GM18951 (cell line): ENCODE measurements around the gene PTPRD.
"Not testable (repeated sequence)": the region's sequence is repeated elsewhere in the genome, so short reads cannot be mapped to it uniquely, and the experiment has no call there.

ENCODE experiments used
- POLR2A ChIP-seq: IDR thresholded peaks from 4 replicates; pipeline ENCODE4 v1.6.1; 2011; ENCODE audit warnings: mild to moderate bottlenecking; ENCODE audit not compliant: insufficient read length, insufficient read depth; ENCODE audit errors: extremely low read depth
- in situ Hi-C: fragments of 300-500 bp; cut with MboI; formaldehyde crosslinking; loops from one replicate; pipeline ENCODE4 v1.12.0; 2022; ENCODE audit warnings: low sequenced_read_pairs, mixed read lengths, inconsistent platforms; ENCODE audit not compliant: unreplicated experiment

Gene PTPRD

DNA sequence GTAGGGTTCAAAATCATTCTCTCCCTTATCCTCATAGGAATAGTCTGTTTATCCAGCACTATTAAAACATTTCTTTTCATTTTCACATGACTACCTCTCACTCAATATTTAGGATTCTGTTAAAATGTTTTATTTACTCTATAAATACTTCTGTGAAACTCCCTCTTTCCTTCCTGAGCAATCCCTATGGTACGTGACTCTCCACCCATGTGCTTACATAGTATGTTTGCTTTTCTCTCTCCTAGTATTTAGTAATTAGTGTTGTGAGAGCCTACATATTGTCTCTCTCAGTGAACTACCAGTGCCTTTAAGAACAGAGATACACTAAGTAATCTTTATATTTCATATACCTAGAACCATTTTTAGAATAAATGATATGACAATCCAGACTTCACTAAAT, 46.0 kb downstream of the PTPRD start:
- in situ Hi-C loops, result no loop called here
- no peak for TF ChIP-seq POLR2A

DNA sequence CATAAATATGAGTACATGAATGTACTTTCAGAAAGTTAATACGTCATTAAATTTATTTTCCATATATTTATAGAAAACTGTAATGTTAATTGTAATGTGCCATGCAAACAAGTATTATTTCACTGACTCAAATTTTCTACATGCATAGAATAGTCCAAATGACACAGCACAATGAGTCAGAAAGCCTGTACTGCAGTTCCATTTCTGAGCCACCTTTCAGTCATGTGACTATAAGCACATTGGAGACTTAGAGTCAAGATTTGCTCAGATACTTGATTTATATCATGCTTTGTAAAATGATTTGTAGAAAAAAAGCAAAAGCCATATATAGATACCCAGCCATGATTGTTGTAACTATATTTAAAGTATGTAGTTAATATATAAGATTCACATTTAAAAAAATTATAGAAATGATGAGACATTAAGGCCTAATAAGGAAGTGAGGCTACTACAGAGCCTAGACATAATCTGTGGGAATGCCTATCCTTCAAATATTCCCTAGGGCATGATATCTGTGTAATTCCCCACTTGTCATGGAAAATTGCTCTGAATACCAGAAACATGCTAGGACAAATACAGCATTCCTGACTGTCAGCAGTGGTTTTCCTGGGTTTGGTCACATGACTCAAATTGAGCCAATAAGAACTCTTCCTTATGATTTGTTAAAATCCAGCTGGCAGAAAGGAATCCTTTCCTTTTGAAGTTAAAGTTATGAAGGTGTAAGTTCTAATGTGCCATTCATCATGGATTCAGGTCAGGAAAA, 50.0 kb downstream of the PTPRD start:
- no peak for TF ChIP-seq POLR2A
- in situ Hi-C loops, result no loop called here

DNA sequence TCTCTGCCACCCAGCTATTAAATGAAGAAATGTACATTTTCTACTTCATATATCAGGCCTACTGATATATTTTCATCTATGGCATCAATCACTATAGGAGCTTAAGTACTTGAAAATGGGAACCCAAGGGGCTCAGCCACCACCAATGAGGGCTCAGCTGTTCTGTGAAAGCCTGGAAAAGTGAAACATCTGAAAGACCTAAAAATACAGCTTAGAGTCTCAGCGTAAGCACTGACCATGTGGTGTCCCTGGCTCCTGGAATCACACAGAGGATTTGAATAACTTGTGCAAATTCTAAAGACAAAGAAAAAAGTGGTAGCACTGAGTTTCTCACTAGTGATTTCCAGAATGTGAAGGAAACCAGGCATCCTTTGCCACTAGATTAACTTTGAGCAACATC, 64.5 kb downstream of the PTPRD start:
- in situ Hi-C loops, result no loop called here
- TF ChIP-seq POLR2A, result no peak

DNA sequence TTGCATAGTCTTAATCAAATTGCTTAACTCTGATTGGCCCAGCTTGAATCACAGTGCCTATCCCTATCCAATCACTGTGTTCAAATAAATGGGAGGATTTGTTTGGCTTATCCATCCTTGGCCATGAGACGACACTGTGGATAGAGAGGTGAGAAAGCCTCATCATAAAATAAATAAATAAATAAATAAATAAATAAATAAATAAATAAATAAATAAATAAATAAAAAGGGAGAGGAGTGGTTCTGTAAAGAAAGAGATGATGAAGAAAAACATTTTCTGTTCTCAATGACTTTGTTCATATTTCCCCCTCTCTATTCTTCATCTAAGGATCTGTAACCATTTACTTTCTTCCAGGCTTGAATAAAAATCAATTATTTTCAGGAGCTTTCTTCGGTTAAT, 74.7 kb downstream of the PTPRD start:
- TF ChIP-seq POLR2A, result no peak
- in situ Hi-C loops, result no loop called here

DNA sequence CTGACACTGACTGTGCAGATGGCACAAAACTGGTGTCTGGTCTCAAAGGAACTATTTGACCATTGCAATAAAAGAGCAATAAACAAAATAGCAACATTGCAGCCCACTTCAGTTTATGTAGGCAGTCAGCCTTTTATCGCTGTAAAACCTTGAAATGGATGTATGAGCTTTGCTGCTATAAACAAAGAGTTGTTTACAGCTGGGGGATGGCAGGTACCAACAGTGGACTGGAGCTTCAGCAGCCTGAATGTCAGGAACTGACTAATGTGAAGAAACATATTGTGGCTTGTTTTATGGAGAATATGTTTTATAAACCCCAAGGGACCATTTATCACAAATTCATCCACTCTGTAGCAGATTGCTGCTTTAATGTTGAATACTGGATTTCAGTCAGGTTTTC, 78.0 kb downstream of the PTPRD start:
- in situ Hi-C loops, result no loop called here
- no peak for TF ChIP-seq POLR2A

DNA sequence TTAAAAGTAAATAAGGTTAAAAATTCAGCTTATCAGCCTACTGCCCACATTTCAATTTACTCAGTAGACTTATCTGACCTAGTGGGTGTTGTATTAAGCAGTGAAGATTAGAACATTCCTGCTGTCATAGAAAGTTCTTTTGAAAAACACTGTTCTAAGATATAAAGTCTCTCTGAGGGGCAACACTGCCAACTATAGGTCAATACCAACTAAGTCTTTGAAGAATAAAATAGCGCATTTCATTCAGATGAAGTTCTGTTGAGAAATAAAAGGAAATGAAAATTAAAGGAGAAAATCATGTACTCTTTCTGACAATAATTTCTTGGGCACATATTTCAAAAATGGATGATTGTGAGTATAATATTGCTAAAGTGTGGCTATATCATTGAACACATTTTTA, 86.8 kb downstream of the PTPRD start:
- in situ Hi-C loops, result no loop called here
- no peak for TF ChIP-seq POLR2A

DNA sequence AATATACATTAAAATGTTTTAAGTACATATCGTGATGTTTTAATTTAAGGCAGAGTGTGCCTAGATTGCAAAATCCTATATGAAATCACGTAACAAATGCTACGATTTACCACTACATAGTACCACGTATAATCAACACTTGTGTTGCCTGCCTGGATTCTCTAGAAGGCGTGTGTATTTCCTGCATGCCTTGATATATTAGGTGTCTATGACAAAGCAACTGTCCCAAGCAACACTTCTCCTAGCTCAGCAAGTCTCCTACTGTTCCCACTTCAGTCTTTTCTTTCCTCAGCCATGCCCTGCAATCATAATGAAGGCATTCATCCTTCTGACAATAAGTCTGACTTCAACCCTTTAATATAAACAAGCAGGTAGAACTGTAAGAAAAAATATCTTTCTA, 89.6 kb downstream of the PTPRD start:
- in situ Hi-C loops, result no loop called here

DNA sequence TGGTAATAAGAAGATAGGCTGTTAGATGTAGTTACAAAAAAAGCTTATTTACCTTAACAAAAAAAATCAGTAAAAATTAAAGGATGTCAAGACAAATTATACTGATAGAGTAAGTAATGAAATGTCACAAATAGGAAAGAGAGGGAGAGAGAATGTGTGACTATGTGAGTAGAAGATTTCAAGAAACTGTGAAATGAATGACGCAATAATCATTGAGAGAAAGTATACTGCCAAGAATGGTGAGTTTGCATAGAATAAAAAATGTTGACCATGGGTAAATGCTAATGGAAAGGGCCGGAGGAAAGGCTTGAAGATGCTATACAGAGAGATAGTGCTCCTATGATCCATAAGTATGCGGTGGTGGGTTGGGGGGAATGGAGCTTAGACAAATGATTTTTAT, 100.7 kb downstream of the PTPRD start:
- in situ Hi-C loops, result no loop called here
- no peak for TF ChIP-seq POLR2A

More for the DNA sequence above, 89.6 kb downstream of the PTPRD start:
- TF ChIP-seq POLR2A, result no peak

DNA sequence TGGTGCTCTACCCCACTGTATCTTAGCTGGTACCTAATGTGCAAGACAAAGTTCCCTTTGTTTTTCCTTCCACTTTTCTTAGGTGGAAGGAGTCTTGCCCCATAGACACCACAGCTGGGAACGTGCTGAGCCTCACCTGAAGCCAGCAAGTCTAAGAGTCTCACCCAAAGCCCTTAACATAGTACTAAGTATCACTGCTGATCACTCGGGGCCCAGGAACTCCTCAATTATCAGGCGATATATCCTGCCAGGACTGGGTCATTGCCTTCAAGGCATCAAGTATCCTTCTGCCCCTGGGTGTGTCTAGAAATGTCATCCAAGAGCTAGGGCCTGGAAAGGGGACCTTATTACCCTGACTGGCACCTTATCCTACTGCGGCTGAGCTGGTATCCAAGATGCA, 123.9 kb downstream of the PTPRD start:
- TF ChIP-seq POLR2A, result no peak
- in situ Hi-C loops, result no loop called here

DNA sequence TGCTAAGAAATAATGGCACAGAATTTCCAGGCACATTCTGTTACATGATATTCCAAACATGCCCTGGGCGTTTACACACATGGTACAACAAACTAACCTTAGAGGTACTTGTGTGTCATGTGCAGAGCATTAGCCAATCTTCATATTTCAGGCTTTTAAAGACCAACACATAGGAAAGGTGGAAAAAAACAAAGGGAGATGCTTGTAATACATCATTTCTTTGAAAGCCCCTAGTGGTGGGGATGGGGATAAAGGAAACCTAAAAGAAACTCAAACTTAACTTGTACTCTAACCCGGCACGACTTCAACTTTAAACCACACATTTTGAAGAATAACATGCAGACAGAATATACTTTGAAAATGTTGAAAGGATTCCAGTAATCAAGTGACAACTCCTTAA, 133.6 kb downstream of the PTPRD start:
- no peak for TF ChIP-seq POLR2A
- in situ Hi-C loops, result no loop called here

DNA sequence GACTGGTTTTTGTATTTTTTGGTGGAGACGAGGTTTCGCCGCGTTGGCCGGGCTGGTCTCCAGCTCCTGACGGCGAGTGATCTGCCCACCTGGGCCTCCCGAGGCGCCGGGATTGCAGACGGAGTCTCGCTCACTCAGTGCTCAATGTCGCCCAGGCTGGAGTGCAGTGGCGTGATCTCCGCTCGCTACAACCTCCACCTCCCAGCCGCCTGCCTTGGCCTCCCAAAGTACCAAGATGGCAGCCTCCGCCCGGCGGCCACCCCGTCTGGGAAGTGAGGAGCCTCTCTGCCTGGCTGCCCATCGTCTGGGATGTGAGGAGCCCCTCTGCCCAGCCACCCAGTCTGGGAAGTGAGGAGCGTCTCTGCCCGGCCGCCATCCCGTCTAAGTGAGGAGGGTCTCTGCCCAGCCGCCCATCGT, 163.6 kb downstream of the PTPRD start:
- in situ Hi-C loops, result not testable (repeated sequence)

DNA sequence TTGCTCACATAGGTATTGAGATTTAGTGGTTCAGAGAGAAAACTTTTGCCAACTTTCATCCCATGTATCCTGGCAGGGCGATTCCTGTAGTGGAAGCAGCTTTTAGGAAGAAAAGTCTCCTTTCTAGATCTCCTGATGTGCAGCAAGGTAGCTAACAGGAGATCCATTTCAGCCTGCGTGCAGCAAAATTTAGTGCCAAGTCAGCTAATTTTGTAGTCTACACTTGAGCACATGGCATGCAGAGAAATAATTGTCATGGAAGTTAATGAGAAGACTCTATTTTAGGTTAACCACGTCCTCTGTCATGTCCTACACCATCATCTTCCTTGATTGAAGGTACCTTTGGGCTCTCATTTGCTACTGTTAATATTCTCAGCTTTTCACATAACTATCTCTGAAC, 165.8 kb downstream of the PTPRD start:
- in situ Hi-C loops, result no loop called here
- TF ChIP-seq POLR2A, result no peak

DNA sequence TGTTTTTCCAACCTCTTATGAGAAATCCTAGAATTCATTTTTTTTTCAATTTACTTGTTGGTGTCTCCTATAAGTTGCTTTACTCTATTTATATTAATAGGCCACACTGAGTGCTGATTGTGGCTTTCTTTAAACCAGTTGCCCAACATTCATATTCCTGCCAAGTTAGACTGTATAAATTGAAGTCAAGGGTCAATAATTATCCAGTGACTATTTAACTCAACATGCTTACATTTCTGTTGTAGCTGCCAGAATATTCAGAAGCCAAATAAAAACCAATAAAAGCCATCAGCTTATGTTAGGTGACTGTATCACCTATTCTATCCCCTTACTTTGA, 169.0 kb downstream of the PTPRD start:
- in situ Hi-C loops, result no loop called here
- no peak for TF ChIP-seq POLR2A

DNA sequence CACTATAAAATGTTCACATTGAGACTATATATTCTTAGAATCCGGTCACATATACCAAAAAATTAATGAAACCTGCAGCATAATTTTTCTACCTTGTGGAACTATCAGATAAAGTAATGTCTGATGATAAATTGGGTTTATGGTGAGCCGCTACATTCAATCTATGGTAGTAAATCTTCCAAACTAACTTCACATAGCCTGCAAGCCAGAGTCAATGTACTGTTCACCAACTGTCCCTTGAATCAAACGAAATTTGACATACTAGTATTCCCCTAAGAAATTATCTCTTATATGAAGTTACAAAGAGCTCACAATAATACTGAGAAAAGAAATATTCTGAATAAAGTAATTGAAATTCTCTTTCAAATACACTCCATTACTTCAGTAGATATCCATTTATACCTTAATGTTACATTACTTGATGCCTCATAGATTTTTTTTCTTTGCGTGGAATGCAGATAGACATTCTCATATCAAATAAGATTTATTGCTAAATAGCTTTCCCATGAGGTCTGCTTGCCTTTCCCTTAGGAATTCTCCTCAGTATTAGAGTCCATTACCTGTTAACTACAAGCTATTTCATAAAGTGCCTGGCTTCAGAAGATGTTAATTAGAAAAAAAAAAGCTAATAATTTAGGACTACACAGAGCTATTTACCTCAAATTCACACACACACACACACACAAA, 169.5 kb downstream of the PTPRD start:
- in situ Hi-C loops, result no loop called here
- no peak for TF ChIP-seq POLR2A
